Gastroesophageal sphincter (tissue), 4 donors: Measurements from ENCODE around the gene GCSH. TPM values are rescaled to one million over a fixed set of nuclear protein-coding genes. Genes with fewer than 3 reads are reported as not detected.

ENCODE experiments used
- ATAC-seq: fragments of 150-250 bp; one replicate; pipeline ENCODE4 v1.9.1; 2016; ENCODE audit warnings: mild to moderate bottlenecking, moderate library complexity
- H3K27ac ChIP-seq, 4 donors: fragments of 200-600 bp; sonication (generic) in 3 of 4; 1 replicate in 3 of 4; 2 replicates in 1 of 4; pipeline ENCODE4 v1.5.1; 2016 to 2019
- H3K27me3 ChIP-seq: fragments of 200-600 bp; sonication (generic); one replicate; pipeline ENCODE4 v1.5.1; 2019
- H3K36me3 ChIP-seq, 2 donors: fragments of 200-600 bp; sonication (generic); one replicate each; pipeline ENCODE4 v1.5.1; 2019; ENCODE audit warnings: control low read depth in 1 of 2
- H3K4me1 ChIP-seq, 3 donors: fragments of 200-600 bp; sonication (generic); 1 replicate in 2 of 3; 2 replicates in 1 of 3; pipeline ENCODE4 v1.5.1; 2016 to 2019; ENCODE audit warnings: control low read depth in 2 of 3
- H3K4me3 ChIP-seq, 2 donors: fragments of 200-600 bp; sonication (generic); one replicate each; pipeline ENCODE4 v1.5.1; 2019; ENCODE audit warnings: mild to moderate bottlenecking in 1 of 2, moderate library complexity in 1 of 2
- H3K9me3 ChIP-seq, 3 donors: fragments of 200-600 bp; sonication (generic); one replicate each; pipeline ENCODE4 v1.5.1; 2017 to 2019; ENCODE audit warnings: control low read depth in 2 of 3
- EP300 ChIP-seq: sonication (generic); formaldehyde crosslinking; IDR thresholded peaks from one replicate; pipeline ENCODE4 v1.6.1; 2017; ENCODE audit warnings: antibody characterized with exemption, mild to moderate bottlenecking
- POLR2A ChIP-seq, 2 donors: fragments of 450-650 bp; IDR thresholded peaks; one replicate each; pipeline ENCODE4 v1.6.1; 2017; ENCODE audit warnings: antibody characterized with exemption in 2 of 2, mild to moderate bottlenecking in 2 of 2, moderate library complexity in 1 of 2
- POLR2AphosphoS5 ChIP-seq: sonication (generic); formaldehyde crosslinking; IDR thresholded peaks from one replicate; pipeline ENCODE4 v1.6.1; 2017; ENCODE audit warnings: antibody characterized with exemption
- WGBS, 2 donors: methylation state at CpG; one replicate each; pipeline ENCODE4 v1.1.5; 2018; ENCODE audit warnings: low coverage in 1 of 2; 5-methylcytosine and 5-hydroxymethylcytosine counted together
- total RNA-seq, 4 donors: library from RNA; depleted of rRNA; stranded (reverse); fragments of >200 nt; gene quantifications; one replicate each; pipeline ENCODE4 v1.1.0, GENCODE V29; 2016
- TF ChIP-seq, protein P1 (sequence below), 4 experiments: fragments of 200-600 bp in 2 of 4; fragments of 450-650 bp in 2 of 4; sonication (generic) in 1 of 4; IDR thresholded peaks; one replicate each; pipeline ENCODE4 v1.5.1; 2017 to 2019; ENCODE audit warnings: antibody characterized with exemption in 4 of 4, mild to moderate bottlenecking in 2 of 4, moderate library complexity in 2 of 4

GCSH gene
- total RNA-seq, 4 donors from 2014 or later = 11.8 to 22.4 (median 12.8) TPM

DNA sequence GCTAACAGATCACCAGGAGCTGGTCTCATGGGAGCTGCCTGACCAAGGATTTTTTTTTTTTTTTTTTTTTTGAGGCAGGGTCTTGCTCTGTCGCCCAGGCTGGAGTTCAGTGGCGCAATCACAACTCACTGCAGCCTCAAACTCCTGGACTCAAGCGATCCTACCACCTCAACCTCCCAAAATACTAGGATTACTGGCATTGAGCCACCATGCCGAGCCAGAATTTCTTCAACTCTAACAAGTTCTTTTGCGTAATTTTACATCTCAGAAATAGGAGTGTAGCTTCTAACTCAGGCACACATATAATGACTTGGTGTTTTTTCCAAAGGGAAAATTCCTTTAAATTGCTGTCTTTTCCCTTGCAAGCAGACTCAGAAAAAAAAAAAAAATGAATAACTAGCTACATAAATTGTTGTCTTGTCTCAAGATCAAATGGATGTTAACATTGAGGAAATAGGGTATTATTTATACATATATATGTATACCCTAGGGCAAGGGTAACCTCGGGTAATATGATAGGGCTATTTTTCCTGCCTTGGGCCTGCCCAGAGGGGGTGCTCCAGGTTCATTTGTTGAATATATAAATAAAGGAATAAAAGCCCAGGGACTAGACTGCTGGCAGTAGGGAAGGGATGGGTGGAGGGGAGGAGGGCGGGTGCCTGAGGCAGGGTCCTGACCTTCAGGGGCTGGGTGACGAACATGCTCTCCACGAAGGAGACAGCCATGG, 42.8 kb upstream of the GCSH start:
- peaks cover 12% of the 10 kb centered on the region for H3K27me3 ChIP-seq
- no peaks in the 10 kb centered on the region for H3K9me3 ChIP-seq
- peaks cover 0 to 5% (median 0%) of the 10 kb centered on the region in 3 donors for H3K4me1 ChIP-seq
- TF ChIP-seq POLR2AphosphoS5 = no peak
- no peak for TF ChIP-seq POLR2A (IDR thresholded peaks at IDR 0.05)
- no peak for TF ChIP-seq EP300
- TF ChIP-seq, protein P1, sequence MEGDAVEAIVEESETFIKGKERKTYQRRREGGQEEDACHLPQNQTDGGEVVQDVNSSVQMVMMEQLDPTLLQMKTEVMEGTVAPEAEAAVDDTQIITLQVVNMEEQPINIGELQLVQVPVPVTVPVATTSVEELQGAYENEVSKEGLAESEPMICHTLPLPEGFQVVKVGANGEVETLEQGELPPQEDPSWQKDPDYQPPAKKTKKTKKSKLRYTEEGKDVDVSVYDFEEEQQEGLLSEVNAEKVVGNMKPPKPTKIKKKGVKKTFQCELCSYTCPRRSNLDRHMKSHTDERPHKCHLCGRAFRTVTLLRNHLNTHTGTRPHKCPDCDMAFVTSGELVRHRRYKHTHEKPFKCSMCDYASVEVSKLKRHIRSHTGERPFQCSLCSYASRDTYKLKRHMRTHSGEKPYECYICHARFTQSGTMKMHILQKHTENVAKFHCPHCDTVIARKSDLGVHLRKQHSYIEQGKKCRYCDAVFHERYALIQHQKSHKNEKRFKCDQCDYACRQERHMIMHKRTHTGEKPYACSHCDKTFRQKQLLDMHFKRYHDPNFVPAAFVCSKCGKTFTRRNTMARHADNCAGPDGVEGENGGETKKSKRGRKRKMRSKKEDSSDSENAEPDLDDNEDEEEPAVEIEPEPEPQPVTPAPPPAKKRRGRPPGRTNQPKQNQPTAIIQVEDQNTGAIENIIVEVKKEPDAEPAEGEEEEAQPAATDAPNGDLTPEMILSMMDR (IDR thresholded peaks at IDR 0.05) = no peak
- 65 to 69% methylated on average over 4 to 6 of the region's 9 CpGs for WGBS, 2 donors
- ATAC-seq = no peak
- no peaks in the 10 kb centered on the region for H3K36me3 ChIP-seq
- no peak overlapping the region for H3K27ac ChIP-seq
- H3K4me3 ChIP-seq = no peak overlapping the region

DNA sequence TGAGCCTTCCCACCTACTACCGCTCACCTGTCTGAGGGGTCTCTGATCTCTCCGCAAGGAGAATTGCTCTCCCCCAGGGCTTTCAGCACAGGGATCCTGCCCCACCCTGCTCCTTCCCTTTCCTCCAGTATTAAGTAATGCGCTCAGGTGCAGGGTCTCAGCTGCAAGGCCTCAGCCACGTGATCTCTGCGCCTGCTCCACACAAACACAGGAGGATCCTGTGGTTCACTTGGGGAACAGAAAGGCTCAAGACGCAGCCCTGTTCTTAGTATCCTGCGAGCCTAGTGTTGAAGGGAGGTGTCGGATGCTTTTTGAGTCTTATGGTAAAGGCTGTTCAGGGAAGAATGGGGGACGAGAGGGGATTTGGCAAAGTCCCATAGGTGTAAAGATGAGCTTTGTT, 41.6 kb upstream of the GCSH start:
- Histone ChIP-seq H3K27ac (no peak overlapping the region), H3K27me3 (no peaks in the 10 kb centered on the region), H3K4me3 (no peak overlapping the region), H3K4me1 (peaks cover 0 to 5% (median 0%) of the 10 kb centered on the region in 3 donors), H3K9me3 (no peaks in the 10 kb centered on the region), H3K36me3 (no peaks in the 10 kb centered on the region)
- no peak for TF ChIP-seq EP300
- TF ChIP-seq POLR2AphosphoS5 = no peak
- TF ChIP-seq, protein P1 (IDR thresholded peaks at IDR 0.05) = no peak
- TF ChIP-seq POLR2A (IDR thresholded peaks at IDR 0.05) = no peak
- no peak for ATAC-seq
- 74 to 82% methylated on average over 4 of the region's 9 CpGs for WGBS, 2 donors

DNA sequence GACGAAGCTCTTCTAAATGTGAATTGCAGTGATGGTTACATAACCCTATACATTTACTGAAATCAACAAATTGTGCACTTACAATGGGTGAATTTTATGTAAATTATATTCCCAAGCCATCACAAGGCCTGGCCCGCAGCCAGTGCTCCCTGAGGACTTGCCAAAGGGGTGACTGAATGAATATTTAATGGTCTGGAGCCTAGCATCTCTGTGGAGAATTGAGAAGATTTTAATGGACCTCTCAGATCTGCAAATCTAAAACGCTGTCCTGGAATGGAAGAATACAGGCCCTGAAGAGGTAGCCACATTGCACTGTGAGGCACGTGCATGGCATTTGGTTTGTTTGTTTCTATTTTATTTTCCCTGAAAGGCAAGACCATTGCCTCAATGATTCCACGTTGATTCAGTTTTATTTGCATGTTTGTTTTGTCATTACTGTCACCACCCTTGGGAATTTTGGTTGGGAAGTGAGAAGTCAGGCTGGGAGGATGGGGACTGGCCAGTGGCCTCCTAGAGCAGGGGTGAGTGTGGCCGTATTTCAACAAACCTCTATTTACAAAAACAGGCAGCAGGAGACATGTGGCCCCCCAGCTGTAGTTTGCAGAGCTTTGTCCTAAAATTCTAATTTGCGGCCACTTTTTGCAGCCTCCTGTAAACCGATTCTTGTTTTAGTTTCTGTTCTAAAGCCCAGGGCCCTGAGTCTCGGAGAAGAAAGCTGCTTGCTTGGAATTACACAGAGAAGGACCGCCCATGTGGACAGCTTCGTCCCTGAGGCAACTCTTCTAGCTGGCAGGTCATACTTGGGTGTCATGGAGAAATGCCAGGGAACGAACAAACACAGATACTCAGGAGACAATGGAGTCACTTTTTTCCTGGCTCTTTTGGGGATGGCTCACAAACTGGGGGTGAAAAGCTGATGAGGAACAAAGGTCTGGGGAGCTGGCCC, 40.5 kb upstream of the GCSH start:
- no peak for TF ChIP-seq POLR2A (IDR thresholded peaks at IDR 0.05)
- no peak for TF ChIP-seq EP300
- TF ChIP-seq, protein P1 (IDR thresholded peaks at IDR 0.05) = no peak
- no peak for TF ChIP-seq POLR2AphosphoS5
- Histone ChIP-seq H3K4me3 (no peak overlapping the region), H3K4me1 (peaks cover 0 to 5% (median 0%) of the 10 kb centered on the region in 3 donors), H3K27me3 (no peaks in the 10 kb centered on the region), H3K36me3 (no peaks in the 10 kb centered on the region), H3K9me3 (no peaks in the 10 kb centered on the region), H3K27ac (no peak overlapping the region)
- WGBS, 2 donors = 29 to 37% methylated on average over 3 to 10 of the region's 12 CpGs
- no peak for ATAC-seq

DNA sequence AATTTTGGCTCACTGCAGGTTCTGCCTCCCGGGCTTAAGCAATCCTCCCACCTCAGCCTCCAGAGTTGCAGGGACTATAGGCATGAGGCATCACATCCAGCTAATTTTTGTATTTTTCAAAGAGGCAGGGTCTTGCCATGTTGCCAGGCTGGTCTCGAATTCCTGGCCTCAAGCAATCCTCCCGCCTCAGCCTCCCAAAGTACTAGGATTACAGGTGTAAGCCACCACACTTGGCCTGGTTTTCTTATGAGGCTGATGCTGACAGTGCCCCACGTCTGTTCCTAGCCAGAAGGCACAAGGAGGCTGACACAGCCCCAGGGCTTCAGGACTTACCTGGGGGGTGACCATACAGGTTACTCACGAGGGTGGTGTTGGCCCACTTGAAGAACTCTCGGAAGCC, 33.9 kb upstream of the GCSH start:
- H3K4me1 ChIP-seq = no peaks in the 10 kb centered on the region
- H3K27ac ChIP-seq = no peak overlapping the region
- WGBS, 2 donors = no CpG with 5 or more reads among the region's 6 CpGs
- no peak for ATAC-seq
- H3K36me3 ChIP-seq = no peaks in the 10 kb centered on the region
- H3K9me3 ChIP-seq = no peaks in the 10 kb centered on the region
- no peak overlapping the region for H3K4me3 ChIP-seq
- H3K27me3 ChIP-seq = no peaks in the 10 kb centered on the region
- TF ChIP-seq EP300 = no peak
- TF ChIP-seq, protein P1 (IDR thresholded peaks at IDR 0.05) = no peak
- no peak for TF ChIP-seq POLR2AphosphoS5
- TF ChIP-seq POLR2A (IDR thresholded peaks at IDR 0.05) = no peak
